NAMALWA (cell line): Measurements from ENCODE around the gene LILRB5.
"Not testable (repeated sequence)": the region's sequence is repeated elsewhere in the genome, so short reads cannot be mapped to it uniquely, and the experiment has no call there.

Experiments
- DNase-seq: peaks from one replicate; pipeline ENCODE4 v3.0.0-alpha.2; 2015; ENCODE audit warnings: low spot score

LILRB5 gene

DNA sequence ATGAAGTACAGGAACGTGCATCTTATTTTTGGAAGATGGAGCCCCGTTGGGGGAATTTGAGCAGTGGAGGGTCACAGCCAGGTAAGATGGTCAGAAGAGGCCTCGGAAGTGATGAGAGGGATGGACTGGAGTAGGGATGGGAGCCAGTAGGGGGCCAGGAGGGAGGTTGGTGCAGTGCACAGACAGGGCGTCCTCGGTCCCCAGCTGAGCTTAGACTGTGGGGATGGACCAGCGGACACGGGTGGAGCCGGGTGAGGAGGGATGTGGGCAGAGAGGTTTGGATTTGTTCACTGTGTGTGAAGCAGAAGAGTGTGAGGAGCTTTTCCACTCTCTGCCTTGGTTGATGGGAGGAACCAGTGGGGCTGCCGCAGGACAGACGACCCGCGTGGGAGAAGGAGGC lies 45.8 kb downstream of the LILRB5 start:
- DNase-seq = no peak

DNA sequence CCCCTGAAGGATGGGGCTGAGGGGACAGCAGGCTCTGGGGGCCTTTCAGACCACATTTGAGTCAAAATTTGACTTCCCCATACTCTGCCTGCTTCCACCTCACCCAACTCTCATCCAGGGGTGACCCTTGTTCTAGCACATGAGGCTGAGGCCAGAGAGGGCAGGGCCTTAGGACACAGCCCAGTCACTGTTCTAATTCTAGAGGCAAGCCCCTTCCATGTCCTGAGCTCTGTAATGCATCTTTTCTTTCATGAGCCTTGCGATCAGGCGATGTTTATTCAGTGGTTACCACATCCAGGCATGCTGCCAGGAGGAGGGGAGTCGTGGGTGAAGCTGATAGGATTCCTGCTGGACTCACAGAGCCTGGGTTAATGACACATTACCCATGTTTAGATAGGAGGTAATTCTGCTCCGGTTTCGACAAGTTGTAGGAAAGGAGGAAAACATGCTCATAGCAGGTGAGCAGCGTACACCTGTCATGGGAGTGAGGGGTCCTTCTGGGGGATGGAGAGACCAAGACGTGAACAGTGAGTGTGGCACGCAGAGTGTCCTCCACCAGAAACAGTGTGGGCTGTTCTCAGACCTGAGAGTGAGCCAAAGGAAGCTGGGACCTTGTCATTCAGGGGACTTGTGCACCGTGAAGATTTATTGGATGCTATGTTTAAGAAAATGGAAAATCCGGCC lies 47.1 kb downstream of the LILRB5 start:
- DNase-seq = peak; percentile 57

DNA sequence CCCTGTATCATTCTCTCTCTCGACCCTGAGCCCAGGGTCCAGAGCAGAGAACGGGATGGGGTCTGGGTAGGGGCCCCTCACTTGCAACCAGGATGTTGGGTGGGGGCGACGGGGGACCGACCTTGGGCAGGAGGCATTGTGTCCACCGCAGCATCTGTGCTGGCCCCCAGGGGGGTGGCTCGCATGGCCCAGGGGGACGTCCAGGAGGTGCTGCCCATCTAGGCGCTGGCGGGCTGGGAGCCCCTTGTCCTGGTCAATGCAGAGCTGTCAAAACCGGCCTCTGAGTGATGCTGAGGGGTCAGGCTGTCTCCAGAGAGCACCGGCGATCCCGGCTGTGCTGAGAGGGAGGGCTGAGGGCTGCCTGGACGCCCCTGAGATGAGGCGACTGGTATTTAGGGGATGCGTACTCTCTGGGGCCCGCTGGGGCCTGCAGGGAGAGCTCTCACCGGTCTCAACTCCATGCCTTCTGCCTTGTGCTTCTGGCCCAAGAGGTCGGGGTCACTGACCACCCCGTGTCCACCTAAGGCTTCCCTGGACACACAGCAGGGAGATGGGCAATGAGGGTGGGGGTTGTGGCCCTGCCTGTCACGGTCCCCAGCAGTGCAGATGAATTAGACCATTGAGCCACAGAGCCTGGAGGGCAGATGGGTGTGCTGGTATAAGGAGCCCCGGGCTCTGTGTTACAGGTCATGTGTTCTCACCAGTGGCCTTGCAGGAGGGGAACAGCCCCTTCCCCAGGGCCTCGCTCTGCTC lies 47.8 kb downstream of the LILRB5 start:
- peak; percentile 55 for DNase-seq

DNA sequence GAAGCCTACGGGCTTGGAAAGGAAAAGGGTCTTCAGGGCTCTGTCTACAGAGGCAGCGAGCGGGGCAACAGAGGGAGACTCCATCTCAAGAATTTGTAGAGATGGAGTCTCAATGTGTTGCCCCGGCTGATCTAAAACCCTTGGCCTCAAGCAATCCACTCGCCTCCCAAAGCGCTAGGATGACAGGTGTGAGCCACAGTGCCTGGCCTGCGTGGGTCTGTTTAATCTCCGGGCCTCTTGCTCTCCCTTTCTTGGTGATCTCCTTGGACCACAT lies 48.4 kb downstream of the LILRB5 start:
- DNase-seq = peak; percentile 60

DNA sequence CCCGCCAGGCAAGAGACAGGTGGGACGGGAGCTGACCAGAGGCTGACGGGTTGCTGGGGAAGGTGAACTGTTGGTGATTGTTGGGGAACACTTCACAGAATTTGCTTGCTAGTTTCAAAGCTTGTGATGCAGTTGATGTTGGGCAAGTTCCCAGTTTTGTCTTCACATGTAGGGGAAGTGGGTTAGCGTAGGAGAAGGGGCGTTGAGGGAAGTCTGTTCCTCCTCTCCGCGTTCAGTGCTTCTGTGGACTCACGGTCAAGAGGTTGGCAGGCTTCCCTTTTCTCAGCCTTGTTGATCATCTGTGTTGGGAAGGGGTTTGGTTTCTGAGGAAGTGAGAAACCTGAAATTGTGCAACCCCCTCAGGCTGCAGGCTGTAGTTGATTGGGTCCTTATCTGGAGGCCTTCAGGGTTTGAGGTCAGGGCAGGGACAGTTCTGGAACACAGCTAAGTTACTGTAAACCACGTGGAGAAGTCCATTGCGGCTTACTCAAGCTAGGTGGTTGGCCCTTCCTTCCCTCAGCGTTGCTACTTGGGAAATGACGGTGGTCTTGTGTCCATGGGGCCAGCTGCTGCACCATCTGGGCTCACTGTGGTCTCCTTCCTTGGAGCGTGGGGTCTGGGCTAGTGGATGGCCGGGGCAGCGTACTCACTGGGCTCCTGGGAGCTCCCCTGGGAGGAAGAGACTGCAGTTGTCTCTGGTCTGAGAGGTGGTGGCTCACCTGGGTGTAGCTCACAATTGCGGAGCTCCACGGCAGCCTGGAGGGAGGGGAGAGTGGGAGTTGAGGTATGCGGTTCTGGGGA lies 48.9 kb downstream of the LILRB5 start:
- DNase-seq = peak; percentile 69

DNA sequence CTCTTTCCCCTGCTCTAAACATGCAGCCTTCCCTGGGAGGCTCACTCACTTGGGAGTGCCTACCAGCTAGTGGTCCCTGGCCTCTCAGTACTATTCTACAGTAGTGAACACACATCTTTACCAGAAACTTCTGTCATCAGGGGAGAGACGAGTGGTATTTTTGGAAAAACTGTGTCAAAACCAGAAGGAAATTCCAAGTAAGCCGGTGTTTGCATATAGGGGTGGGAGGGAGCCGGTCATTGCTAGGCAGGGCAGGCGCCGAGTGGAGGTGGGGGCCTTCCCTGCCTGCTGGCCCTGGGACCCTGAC lies 49.4 kb downstream of the LILRB5 start:
- peak; percentile 44 for DNase-seq

DNA sequence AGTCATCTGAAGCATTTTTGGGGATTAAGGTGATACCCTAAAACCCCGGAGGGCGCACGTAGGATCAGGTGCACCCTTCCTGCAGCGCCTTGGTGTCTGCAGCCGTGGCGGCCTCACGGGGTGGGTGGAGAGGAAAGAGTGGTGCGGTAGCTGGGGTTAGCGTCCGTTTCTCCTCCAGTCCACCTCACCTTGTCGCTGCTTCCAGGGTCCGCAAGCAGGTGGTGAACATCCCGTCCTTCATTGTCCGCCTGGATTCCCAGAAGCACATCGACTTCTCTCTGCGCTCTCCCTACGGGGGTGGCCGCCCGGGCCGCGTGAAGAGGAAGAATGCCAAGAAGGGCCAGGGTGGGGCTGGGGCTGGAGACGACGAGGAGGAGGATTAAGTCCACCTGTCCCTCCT lies 49.9 kb downstream of the LILRB5 start:
- DNase-seq = not testable (repeated sequence)

DNA sequence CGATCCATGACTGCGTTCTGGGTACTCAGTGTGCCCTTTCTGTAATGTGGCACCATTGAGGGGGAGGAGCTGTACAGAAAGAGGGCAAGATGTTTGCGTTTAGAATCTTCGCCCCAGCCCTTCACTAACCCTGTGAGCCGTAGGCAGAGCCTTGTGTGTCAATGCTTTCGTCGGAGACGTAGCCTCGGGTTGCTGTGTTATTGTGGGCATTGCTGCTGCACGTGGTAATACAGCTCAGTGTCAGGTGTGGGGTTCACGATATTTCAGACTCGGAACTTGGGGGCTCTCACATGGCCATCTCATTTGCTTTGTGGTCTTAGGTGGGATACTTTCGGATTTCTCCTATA lies 50.3 kb downstream of the LILRB5 start:
- peak; percentile 46 for DNase-seq

DNA sequence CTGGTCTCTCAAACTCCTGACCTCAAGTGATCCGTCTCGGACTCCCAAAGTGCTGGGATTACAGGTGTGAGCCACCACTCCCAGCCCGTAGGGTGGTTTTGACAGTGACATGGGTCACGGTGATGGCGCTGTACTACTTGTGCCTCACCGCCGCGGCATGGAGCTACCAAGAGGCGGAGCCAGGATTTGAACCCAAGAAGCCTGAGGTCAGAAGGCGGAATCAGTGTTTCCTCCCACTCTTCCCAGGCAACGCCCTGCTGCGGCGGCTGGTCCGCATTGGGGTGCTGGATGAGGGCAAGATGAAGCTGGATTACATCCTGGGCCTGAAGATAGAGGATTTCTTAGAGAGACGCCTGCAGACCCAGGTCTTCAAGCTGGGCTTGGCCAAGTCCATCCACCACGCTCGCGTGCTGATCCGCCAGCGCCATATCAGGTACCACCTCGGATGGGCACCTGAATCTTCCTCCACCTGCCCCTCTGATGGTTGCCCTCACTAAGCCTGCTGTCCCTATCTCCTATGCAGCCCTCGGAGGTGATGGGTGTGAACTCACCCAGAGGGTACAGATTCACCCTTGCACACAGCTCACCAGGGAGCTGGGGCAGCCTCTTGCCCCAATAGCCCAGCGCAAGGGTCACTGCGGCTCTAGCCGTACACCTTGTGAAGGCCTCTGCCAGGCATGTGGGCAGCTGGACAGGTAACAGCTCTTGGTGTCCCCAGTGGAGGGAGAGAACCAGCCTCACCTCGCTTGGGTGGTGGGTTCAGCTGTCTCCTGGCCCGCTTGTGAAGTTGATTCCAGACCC lies 50.8 kb downstream of the LILRB5 start:
- no peak for DNase-seq

DNA sequence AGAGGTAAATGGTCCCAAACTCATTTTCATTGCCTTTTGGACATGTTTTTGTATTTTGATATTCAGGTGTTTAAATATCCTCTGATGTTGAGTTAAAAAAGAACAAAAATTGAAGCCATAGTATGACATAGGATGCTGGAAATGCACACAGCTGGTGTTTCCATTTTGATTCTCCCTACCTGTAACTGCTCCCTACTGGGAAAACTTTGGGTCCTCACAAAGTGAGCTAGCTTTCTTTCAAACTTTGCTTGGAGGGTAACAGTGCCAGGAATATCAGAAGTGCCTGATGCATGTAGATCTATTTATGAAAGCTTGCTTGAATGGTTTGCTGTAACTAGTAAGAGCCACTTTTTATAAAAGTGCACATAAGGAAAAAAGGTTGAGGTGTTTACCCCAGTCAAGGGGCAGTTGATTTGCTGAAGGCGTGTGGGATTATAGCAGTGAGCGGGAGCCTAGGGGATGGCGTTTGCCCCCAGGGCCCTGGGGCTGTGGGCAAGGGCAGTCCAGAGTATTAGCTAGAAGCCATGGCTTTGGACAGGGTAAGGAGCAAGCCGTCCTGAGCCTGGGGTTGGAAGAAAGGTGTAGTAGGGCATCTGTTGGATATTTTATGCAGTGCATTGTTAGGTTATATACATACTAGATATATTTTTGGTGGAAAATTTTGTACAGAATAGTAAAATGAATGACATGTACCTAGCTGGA lies 52.2 kb downstream of the LILRB5 start:
- DNase-seq = no peak

DNA sequence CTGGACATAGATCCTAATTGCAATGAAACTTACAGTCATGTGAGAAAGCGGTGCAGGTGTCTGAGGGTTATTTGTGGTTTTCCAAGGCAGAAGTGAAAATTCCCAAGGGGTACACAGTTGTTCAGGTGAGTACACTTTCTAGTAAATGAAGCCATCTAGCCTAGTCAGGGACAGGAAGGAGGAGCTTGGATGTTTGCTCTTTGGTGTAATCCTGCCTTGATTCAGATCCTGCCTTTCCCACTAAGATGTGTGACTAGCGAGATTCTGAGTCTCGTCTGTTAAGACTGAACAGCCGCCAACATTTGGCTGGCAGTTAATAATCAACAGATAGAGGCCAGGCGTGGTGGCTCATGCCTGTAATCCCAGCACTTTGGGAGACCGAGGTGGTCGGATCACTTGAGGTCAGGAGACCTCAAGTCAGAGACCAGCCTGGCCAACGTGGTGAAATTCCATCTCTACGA lies 53.9 kb downstream of the LILRB5 start:
- DNase-seq = no peak

DNA sequence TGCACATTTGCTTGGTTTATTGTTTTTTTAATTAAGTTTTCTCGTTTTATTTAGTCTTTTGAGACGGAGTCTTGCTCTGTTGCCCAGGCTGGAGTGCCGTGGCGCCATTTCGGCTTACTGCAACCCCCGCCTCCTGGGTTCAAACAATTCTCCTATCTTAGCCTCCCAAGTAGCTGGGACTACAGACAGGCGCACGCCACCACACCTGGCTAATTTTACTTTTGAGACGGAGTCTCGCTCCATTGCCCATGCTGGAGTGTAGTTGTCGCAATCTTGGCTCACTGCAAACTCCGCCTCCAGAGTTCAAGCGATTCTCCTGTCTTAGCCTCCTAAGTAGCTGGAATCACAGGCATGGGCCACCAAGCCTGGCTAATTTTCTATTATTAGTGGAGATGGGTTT lies 55.1 kb downstream of the LILRB5 start:
- peak; percentile 46 for DNase-seq

DNA sequence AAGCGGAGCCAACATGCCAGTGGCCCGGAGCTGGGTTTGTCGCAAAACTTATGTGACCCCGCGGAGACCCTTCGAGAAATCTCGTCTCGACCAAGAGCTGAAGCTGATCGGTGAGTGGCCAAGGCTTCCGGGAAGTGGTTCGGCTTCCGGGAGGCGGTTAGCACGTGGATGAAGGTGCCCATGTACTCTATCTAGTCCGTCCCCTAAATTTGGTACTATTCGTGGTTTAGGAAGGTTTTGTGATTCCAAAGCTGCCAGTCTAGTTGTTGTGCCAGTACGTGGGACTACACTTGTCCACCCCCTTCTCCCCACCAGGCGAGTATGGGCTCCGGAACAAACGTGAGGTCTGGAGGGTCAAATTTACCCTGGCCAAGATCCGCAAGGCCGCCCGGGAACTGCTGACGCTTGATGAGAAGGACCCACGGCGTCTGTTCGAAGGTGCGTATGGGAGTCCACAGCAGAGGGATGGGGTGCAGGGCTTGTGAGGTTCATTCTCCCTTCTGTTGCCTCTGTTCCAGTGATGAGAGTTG lies 55.8 kb downstream of the LILRB5 start:
- no peak for DNase-seq
